HG03558 (cell line): Measurements from ENCODE around the gene SEC11C.

Experiments
- ATAC-seq: cut with Tn5 transposase; IDR thresholded peaks from one replicate; pipeline ENCODE4 v1.9.1; 2021; ENCODE audit warnings: moderate number of reproducible peaks; ENCODE audit not compliant: unreplicated experiment; ENCODE audit errors: extremely low read depth

Gene SEC11C

DNA sequence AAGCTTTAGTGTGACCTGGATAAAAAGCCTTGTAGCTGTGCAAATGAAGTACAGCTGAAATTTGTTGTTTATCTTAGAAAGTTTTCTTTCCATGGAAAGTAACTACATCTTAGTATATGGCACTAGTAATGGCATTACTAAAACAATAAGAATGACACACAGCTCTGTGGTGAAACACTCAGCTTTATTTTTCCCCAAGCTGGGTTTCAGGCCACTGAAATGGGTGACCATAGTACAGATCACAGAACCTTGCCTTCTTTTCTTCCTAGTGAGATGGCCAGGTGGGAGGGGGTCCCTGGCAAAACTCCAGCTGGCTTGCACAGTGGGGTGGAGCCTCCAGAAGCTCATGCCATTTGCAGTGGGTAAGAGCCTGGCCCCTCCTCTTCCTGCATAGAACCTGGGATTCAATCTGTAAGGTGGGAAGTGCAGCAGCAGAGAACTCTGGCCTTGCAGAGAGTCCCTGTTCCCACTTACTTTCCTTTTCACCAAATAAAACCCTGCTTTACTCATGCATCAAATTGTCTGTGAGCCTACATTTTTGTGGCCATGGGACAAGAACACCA lies 62.7 kb downstream of the SEC11C start:
- ATAC-seq = no peak

DNA sequence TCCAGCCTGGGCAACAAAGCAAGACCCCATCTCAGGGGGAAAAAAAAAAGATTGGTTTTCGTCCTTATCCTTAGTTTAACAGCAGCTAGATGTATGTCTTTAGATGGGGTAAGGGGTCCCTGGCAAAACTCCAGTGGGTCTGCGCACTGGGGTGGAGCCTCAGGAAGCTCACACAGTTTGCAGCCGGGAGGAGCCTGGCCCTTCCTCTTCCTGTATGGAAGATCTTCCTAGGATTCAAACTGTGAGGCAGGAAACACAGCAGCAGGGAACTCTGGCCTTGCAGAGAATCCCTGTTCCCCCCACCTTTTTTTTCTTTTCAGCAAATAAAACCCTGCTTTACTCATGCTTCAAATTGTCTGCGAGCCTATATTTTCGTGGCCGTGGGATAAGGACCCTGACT lies 67.8 kb downstream of the SEC11C start:
- no peak for ATAC-seq
